K562 (cell line): ENCODE measurements around the gene COX6A2. TPM values are rescaled to one million over a fixed set of nuclear protein-coding genes. Genes with fewer than 3 reads are reported as not detected.

Experiments used
- ATAC-seq: fragments of 200-7000 bp; cut with Tn5 transposase; 3 replicates; pipeline ENCODE4 v1.9.1; 2020; ENCODE audit warnings: moderate library complexity
- BruUV-seq: library from RNA; stranded (reverse); fragments of 400-500 nt; replicated peaks from 2 replicates; lab custom pipeline; 2021; lab: Mats Ljungman, UMichigan
- CTCF ChIA-PET: fragments of 300-600 bp; formaldehyde crosslinking; extraction: SDS; loops from one replicate; lab custom pipeline; 2021; ENCODE audit warnings: low intra/inter-chr PET ratio; lab: Yijun Ruan, JAX
- POLR2A ChIA-PET: fragments of 300-600, 350-650 bp; sonication (Branson Sonifier 250); formaldehyde crosslinking; extraction: SDS; loops from one replicate; lab custom pipeline; 2021; ENCODE audit warnings: antibody characterized with exemption, inconsistent platforms; lab: Yijun Ruan, JAX
- DNase-seq, 4 experiments: peaks; one replicate each; pipeline versions ENCODE4 v3.0.0 to v3.0.0-alpha.2; 2011 to 2018; ENCODE audit warnings: low spot score in 3 of 4, mixed read lengths in 3 of 4; ENCODE audit errors: extremely low read depth in 1 of 4
- FAIRE-seq: peaks from 2 replicates; lab custom pipeline; 2011; peaks lifted over from hg19 to GRCh38; lab: Jason Lieb, UNC
- H2AFZ ChIP-seq: 2 replicates; pipeline ENCODE4 v1.6.0; 2011; ENCODE audit warnings: low read depth, low read length, control low read depth, inconsistent platforms
- H3K27ac ChIP-seq: fragments of 200-600 bp; 3 replicates; pipeline ENCODE4 v1.8.0; 2011; ENCODE audit warnings: low read depth, mild to moderate bottlenecking, control low read depth, inconsistent platforms, low read length, moderate library complexity, mixed read lengths; ENCODE audit errors: extremely low read depth
- H3K27me3 ChIP-seq, 2 experiments: fragments of 300-600 bp in 1 of 2; 2 replicates in 1 of 2; 3 replicates in 1 of 2; pipeline versions ENCODE4 v1.6.0 to v1.8.0; 2011; ENCODE audit warnings: inconsistent platforms in 2 of 2, low read length in 2 of 2, mild to moderate bottlenecking in 1 of 2, mixed read lengths in 1 of 2, moderate library complexity in 1 of 2; ENCODE audit not compliant: control insufficient read depth in 2 of 2, insufficient read depth in 2 of 2
- H3K36me3 ChIP-seq: fragments of 300-600 bp; 3 replicates; pipeline ENCODE4 v1.8.0; 2011; ENCODE audit warnings: mild to moderate bottlenecking, low read length, inconsistent platforms; ENCODE audit not compliant: control insufficient read depth, insufficient read depth
- H3K4me1 ChIP-seq, 2 experiments: fragments of 200-600 bp in 1 of 2; replicated peaks in 1 of 2; 2 replicates in 1 of 2; 3 replicates in 1 of 2; pipeline versions ENCODE4 v1.5.1 to v1.8.0; 2011; ENCODE audit warnings: inconsistent platforms in 2 of 2, low read length in 2 of 2, mild to moderate bottlenecking in 1 of 2, mixed read lengths in 1 of 2, moderate library complexity in 1 of 2; ENCODE audit not compliant: control insufficient read depth in 2 of 2, insufficient read depth in 2 of 2
- H3K4me2 ChIP-seq: 2 replicates; pipeline ENCODE4 v1.6.1; 2011; ENCODE audit warnings: low read length, control low read depth, inconsistent platforms, mixed read lengths; ENCODE audit not compliant: insufficient read depth
- H3K4me3 ChIP-seq: fragments of 200-600 bp; sonication (generic), shearing (Covaris generic); 2 replicates; pipeline ENCODE4 v1.5.1; 2016; ENCODE audit warnings: control low read depth, inconsistent platforms
- H3K79me2 ChIP-seq: fragments of 200-600 bp; 3 replicates; pipeline ENCODE4 v1.8.0; 2011; ENCODE audit warnings: low read length, inconsistent platforms; ENCODE audit not compliant: control insufficient read depth, insufficient read depth
- H3K9ac ChIP-seq, 2 experiments: 2 replicates each; pipeline versions ENCODE4 v1.6.0 to v1.6.1; 2011; ENCODE audit warnings: low read depth in 2 of 2, low read length in 2 of 2, control low read depth in 1 of 2, inconsistent platforms in 1 of 2, mild to moderate bottlenecking in 1 of 2, mixed read lengths in 1 of 2; ENCODE audit not compliant: insufficient read depth in 1 of 2
- H3K9me1 ChIP-seq: one replicate; pipeline ENCODE4 v1.6.0; 2011; ENCODE audit warnings: inconsistent platforms, mild to moderate bottlenecking, low read length, moderate library complexity; ENCODE audit not compliant: control insufficient read depth, insufficient read depth
- H3K9me3 ChIP-seq: replicated peaks from 2 replicates; pipeline ENCODE4 v1.5.1; 2011; ENCODE audit warnings: low read depth, low read length, inconsistent platforms; ENCODE audit not compliant: control insufficient read depth, insufficient read depth
- H4K20me1 ChIP-seq: replicated peaks from 2 replicates; pipeline ENCODE4 v1.6.1; 2011; ENCODE audit warnings: low read length, inconsistent platforms, mixed read lengths; ENCODE audit not compliant: control insufficient read depth, insufficient read depth
- EZH2 ChIP-seq: IDR thresholded peaks from 2 replicates; pipeline ENCODE4 v1.6.1; 2012; ENCODE audit warnings: low read depth, mild to moderate bottlenecking, inconsistent platforms, low read length, borderline replicate concordance
- NELFE ChIP-seq: IDR thresholded peaks from 2 replicates; pipeline ENCODE4 v1.6.1; 2011; ENCODE audit warnings: mild to moderate bottlenecking; ENCODE audit not compliant: insufficient read depth, insufficient read length
- RFX5 ChIP-seq: IDR thresholded peaks from 2 replicates; pipeline ENCODE4 v1.6.1; 2011; ENCODE audit warnings: low read depth, mild to moderate bottlenecking, improper control_type of control experiment, low read length
- SIN3A ChIP-seq, 2 experiments: fragments of 150-350 bp in 1 of 2; IDR thresholded peaks; 2 replicates each; pipeline ENCODE4 v1.6.1; 2011 to 2016; ENCODE audit warnings: borderline replicate concordance in 2 of 2, low read depth in 2 of 2, low read length in 2 of 2, mild to moderate bottlenecking in 2 of 2, moderate library complexity in 2 of 2; ENCODE audit not compliant: control insufficient read depth in 1 of 2
- WGBS: fragments of 100-300 bp; shearing (Covaris generic); methylation state at CpG from one replicate; pipeline ENCODE4 v1.1.6; 2016; ENCODE audit warnings: low coverage, mixed read lengths; ENCODE audit not compliant: insufficient coverage; ENCODE audit errors: missing lambda C conversion rate; 5-methylcytosine and 5-hydroxymethylcytosine counted together
- in situ Hi-C: fragments of 300-500 bp; cut with MboI; formaldehyde crosslinking; loops from 4 replicates; pipeline ENCODE4 v1.15.0; 2018; ENCODE audit warnings: inconsistent platforms, mixed read lengths
- intact Hi-C: fragments of 100-400 bp; cut with micrococcal nuclease; formaldehyde crosslinking; loops from 2 replicates; pipeline ENCODE4 v1.14.2; 2022
- polyA plus RNA-seq, 8 experiments: library from polyadenylated mRNA; depleted of rRNA in 4 of 8; stranded (reverse) in 5 of 8; unstranded in 3 of 8; fragments of >200 nt; fragmentation: Nextera tagmentation in 2 of 8; fragmentation: Illumina TruSeq in 1 of 8; extraction: Ambion mirVana in 2 of 8; extraction: Trizol in 1 of 8; gene quantifications; 2 replicates each; pipeline versions ENCODE4 v1.2.1 to v1.2.3, GENCODE V29; 2011 to 2014; ENCODE audit warnings: inconsistent platforms in 1 of 8, missing spikeins in 1 of 8
- total RNA-seq, 7 experiments: library from RNA; depleted of rRNA in 6 of 7; stranded (reverse); fragments of >200 nt in 6 of 7; fragmentation: Illumina TruSeq in 2 of 7; extraction: Trizol in 2 of 7; gene quantifications; 2 replicates each; pipeline versions ENCODE4 v1.2.1 to v1.2.3, GENCODE V29; 2011 to 2021; ENCODE audit warnings: low replicate concordance in 1 of 7
- TF ChIP-seq, protein P1 (sequence below): IDR thresholded peaks from 3 replicates; pipeline ENCODE4 v1.6.1; 2011; ENCODE audit warnings: borderline replicate concordance, mild to moderate bottlenecking, moderate library complexity; ENCODE audit not compliant: insufficient read length; ENCODE audit errors: extremely low read depth
- TF ChIP-seq, protein P2 (sequence below): fragments of 450-650 bp; IDR thresholded peaks from 2 replicates; pipeline ENCODE4 v1.6.1; 2016

Gene COX6A2
- total and polyA plus RNA-seq, 9 of the 15 experiments (the other 6 are each of a cell fraction or from before 2014, with no cell fraction given): not detected

DNA sequence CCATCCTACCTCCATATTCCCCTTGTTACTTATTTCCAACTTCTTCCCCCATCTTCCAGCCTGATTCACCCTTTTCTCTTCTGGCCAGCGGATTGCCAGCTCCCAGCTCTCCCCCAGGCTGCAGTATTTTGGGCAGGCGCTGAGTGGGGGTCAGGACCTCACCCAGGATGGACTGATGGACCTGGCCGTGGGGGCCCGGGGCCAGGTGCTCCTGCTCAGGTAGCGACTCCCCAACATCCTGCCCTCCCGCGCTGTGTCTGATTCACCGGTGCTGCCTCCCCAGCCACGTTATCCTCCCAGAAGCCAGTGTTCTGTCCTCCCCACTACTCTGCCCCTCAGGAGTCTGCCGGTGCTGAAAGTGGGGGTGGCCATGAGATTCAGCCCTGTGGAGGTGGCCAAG lies 15.4 kb downstream of the COX6A2 start (continued):
- TF ChIP-seq, protein P1, sequence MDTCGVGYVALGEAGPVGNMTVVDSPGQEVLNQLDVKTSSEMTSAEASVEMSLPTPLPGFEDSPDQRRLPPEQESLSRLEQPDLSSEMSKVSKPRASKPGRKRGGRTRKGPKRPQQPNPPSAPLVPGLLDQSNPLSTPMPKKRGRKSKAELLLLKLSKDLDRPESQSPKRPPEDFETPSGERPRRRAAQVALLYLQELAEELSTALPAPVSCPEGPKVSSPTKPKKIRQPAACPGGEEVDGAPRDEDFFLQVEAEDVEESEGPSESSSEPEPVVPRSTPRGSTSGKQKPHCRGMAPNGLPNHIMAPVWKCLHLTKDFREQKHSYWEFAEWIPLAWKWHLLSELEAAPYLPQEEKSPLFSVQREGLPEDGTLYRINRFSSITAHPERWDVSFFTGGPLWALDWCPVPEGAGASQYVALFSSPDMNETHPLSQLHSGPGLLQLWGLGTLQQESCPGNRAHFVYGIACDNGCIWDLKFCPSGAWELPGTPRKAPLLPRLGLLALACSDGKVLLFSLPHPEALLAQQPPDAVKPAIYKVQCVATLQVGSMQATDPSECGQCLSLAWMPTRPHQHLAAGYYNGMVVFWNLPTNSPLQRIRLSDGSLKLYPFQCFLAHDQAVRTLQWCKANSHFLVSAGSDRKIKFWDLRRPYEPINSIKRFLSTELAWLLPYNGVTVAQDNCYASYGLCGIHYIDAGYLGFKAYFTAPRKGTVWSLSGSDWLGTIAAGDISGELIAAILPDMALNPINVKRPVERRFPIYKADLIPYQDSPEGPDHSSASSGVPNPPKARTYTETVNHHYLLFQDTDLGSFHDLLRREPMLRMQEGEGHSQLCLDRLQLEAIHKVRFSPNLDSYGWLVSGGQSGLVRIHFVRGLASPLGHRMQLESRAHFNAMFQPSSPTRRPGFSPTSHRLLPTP: no peak
- TF ChIP-seq SIN3A (IDR thresholded peaks at IDR 0.05; ENCODE audit: borderline replicate concordance in 2 of 2, control insufficient read depth in 1 of 2, low read depth in 2 of 2, low read length in 2 of 2) (no peak), RFX5 (no peak), EZH2 (no peak)

DNA sequence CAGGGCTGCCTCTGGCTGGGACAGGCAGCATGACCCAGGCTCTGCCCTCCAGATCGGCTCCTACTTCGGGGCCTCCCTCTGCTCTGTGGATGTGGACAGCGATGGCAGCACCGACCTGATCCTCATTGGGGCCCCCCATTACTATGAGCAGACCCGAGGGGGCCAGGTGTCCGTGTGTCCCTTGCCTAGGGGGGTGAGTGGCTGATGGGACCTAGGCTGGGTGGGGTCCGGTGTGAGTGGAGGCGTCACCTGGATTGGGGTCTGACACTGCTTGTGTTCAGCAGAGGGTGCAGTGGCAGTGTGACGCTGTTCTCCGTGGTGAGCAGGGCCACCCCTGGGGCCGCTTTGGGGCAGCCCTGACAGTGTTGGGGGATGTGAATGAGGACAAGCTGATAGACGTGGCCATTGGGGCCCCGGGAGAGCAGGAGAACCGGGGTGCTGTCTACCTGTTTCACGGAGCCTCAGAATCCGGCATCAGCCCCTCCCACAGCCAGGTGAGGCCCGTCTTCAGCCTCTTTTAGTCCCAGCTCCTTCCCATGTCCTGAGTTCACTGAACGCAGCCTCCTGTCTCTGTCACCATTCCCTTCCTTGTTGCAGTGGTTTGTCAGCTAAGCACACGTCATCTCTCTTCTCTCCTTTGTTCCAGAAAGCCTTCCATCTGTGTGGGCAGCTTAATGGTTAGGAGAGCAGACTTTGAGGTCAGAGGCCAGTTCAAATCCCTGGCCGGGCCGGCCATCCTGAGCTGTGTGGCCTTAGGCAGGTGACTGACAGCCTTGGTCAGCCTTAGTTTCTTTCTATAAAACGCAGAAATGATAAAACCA lies 16.9 kb downstream of the COX6A2 start:
- no peak overlapping the region for H3K4me2 ChIP-seq
- H3K36me3 ChIP-seq: no peaks in the 10 kb centered on the region
- DNase-seq (no peak), ATAC-seq (no peak), FAIRE-seq (no peak)
- no peaks in the 10 kb centered on the region for H3K79me2 ChIP-seq
- H3K9me1 ChIP-seq: no peaks in the 10 kb centered on the region
- H3K27ac ChIP-seq: no peak overlapping the region
- intact Hi-C loops: no loop called here
- TF ChIP-seq, protein P2, sequence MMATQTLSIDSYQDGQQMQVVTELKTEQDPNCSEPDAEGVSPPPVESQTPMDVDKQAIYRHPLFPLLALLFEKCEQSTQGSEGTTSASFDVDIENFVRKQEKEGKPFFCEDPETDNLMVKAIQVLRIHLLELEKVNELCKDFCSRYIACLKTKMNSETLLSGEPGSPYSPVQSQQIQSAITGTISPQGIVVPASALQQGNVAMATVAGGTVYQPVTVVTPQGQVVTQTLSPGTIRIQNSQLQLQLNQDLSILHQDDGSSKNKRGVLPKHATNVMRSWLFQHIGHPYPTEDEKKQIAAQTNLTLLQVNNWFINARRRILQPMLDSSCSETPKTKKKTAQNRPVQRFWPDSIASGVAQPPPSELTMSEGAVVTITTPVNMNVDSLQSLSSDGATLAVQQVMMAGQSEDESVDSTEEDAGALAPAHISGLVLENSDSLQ: peak; percentile 9; the same call in 1 of the 2 replicates
- no peak for TF ChIP-seq NELFE
- no peaks in the 10 kb centered on the region for H3K9me3 ChIP-seq
- no peak overlapping the region for H2AFZ ChIP-seq
- 9% methylated on average over 22 of the region's 22 CpGs for WGBS
- peaks cover 10 to 66% of the 10 kb centered on the region in 2 experiments; a peak in 4 of 5 replicates for H3K27me3 ChIP-seq
- in situ Hi-C loops: no loop called here
- no peak overlapping the region for H3K9ac ChIP-seq
- no peaks in the 10 kb centered on the region for H4K20me1 ChIP-seq
- peaks cover 0 to 9% of the 10 kb centered on the region in 2 experiments; a peak in 2 of 5 replicates for H3K4me1 ChIP-seq
- H3K4me3 ChIP-seq: no peak overlapping the region
- ChIA-PET POLR2A (no interaction called here), CTCF (no interaction called here)
- no TSS peak for BruUV-seq
